ENCODE results near the gene SYT2. TPM values are rescaled to one million over a fixed set of nuclear protein-coding genes. Genes with fewer than 3 reads are reported as not detected.

Gene SYT2
- total and polyA plus RNA-seq, 9 of the 15 experiments (the other 6 are each of a cell fraction or from before 2014, with no cell fraction given): not detected

GRCh38 chr1:202563818-202564217 is 146.4 kb downstream of the SYT2 start:
- Histone ChIP-seq H3K4me1 (replicated peaks in 1 of 2; ENCODE audit: control insufficient read depth in 2 of 2, insufficient read depth in 2 of 2, low read length in 2 of 2) (no peaks in the 10 kb centered on the region), H3K79me2 (ENCODE audit: control insufficient read depth, insufficient read depth, low read length) (no peaks in the 10 kb centered on the region), H3K9ac (ENCODE audit: insufficient read depth in 1 of 2, low read depth in 2 of 2, low read length in 2 of 2) (no peak overlapping the region), H3K27me3 (ENCODE audit: control insufficient read depth in 2 of 2, insufficient read depth in 2 of 2, low read length in 2 of 2) (no peaks in the 10 kb centered on the region), H3K4me3 (no peak overlapping the region), H3K4me2 (ENCODE audit: insufficient read depth, low read length) (no peak overlapping the region), H3K36me3 (ENCODE audit: control insufficient read depth, insufficient read depth, low read length) (peaks cover 42% of the 10 kb centered on the region; the same call in 2 of the 3 replicates), H3K9me3 (replicated peaks; ENCODE audit: control insufficient read depth, insufficient read depth, low read depth, low read length) (no peaks in the 10 kb centered on the region), H2AFZ (ENCODE audit: low read depth, low read length) (no peak overlapping the region), H3K27ac (ENCODE audit: extremely low read depth, low read depth, low read length) (no peak overlapping the region), H3K9me1 (ENCODE audit: control insufficient read depth, insufficient read depth, low read length) (no peaks in the 10 kb centered on the region), H4K20me1 (replicated peaks; ENCODE audit: control insufficient read depth, insufficient read depth, low read length) (no peaks in the 10 kb centered on the region)
- POLR2A ChIA-PET: no interaction called here
- CTCF ChIA-PET (ENCODE audit: low intra/inter-chr PET ratio): no interaction called here
- 73% methylated on average over 1 of the region's 1 CpG for WGBS (ENCODE audit: insufficient coverage, low coverage, missing lambda C conversion rate)
- no peak for TF ChIP-seq NCOA6 (IDR thresholded peaks at IDR 0.05)
- TF ChIP-seq ARID3B (CRISPR knock-in tag; IDR thresholded peaks at IDR 0.05; ENCODE audit: borderline replicate concordance): no peak
- TF ChIP-seq TCF15 (CRISPR knock-in tag; IDR thresholded peaks at IDR 0.05): no peak
- no peak for TF ChIP-seq TRIM25 (IDR thresholded peaks at IDR 0.05; ENCODE audit: borderline replicate concordance)
- no peak for TF ChIP-seq PTRF (tag; IDR thresholded peaks at IDR 0.05)
- TF ChIP-seq MYNN (IDR thresholded peaks at IDR 0.05): no peak
- no peak for TF ChIP-seq MYNN (CRISPR knock-in tag; IDR thresholded peaks at IDR 0.05)
- TF ChIP-seq E2F4 (CRISPR knock-in tag; IDR thresholded peaks at IDR 0.05; ENCODE audit: low read depth): no peak
- no peak for TF ChIP-seq ZC3H11A (IDR thresholded peaks at IDR 0.05; ENCODE audit: low read depth, low read length)
- no peak for TF ChIP-seq CBFB (CRISPR knock-in tag; IDR thresholded peaks at IDR 0.05)
- no peak for TF ChIP-seq ZNF644 (tag; IDR thresholded peaks at IDR 0.05; ENCODE audit: low read depth)
- TF ChIP-seq SP1 (CRISPR knock-in tag; IDR thresholded peaks at IDR 0.05): no peak
- TF ChIP-seq TFAM (CRISPR knock-in tag; conservative IDR thresholded peaks at IDR 0.05): no peak
- TF ChIP-seq TSHZ1 (CRISPR knock-in tag; IDR thresholded peaks at IDR 0.05): no peak
- FAIRE-seq: no peak
- intact Hi-C loops (cut with micrococcal nuclease): loop anchor here (2.0 kb wide), 1 partner anchor 51 kb away; no protein-coding TSS in a partner anchor
- no peak for DNase-seq (ENCODE audit: extremely low read depth in 1 of 4, low spot score in 3 of 4)
- BruUV-seq (replicated peaks): no TSS peak
- no peak for ATAC-seq
- in situ Hi-C loops (cut with MboI): no loop called here
